C4-2B (cell line): ENCODE results near the gene GTF2A1.

Source experiments
- CTCF ChIP-seq: fragments of 450-650 bp; conservative IDR thresholded peaks from 2 replicates; pipeline ENCODE4 v1.5.1; 2017; ENCODE audit warnings: mild to moderate bottlenecking
- ZFX ChIP-seq: fragments of 450-650 bp; IDR thresholded peaks from 2 replicates; pipeline ENCODE4 v1.6.1; 2017

GRCh38 chr14:81177225-81177624, 43.5 kb downstream of the GTF2A1 start:
- TF ChIP-seq CTCF, result no peak
- TF ChIP-seq ZFX, result no peak
